Uterus (tissue), 2 donors: ENCODE results near the gene PDGFRB.

ENCODE experiments used
- POLR2A ChIP-seq, 2 donors: fragments of 450-650 bp; IDR thresholded peaks; one replicate each; pipeline ENCODE4 v1.6.1; 2016; ENCODE audit warnings: antibody characterized with exemption in 2 of 2, mild to moderate bottlenecking in 1 of 2, moderate library complexity in 1 of 2
- TF ChIP-seq, protein P1 (sequence below), 4 experiments: fragments of 200-600 bp in 2 of 4; fragments of 450-650 bp in 2 of 4; sonication (generic) in 2 of 4; IDR thresholded peaks; one replicate each; pipeline ENCODE4 v1.5.1; 2016 to 2019; ENCODE audit warnings: antibody characterized with exemption in 4 of 4, mild to moderate bottlenecking in 2 of 4, moderate library complexity in 1 of 4

DNA sequence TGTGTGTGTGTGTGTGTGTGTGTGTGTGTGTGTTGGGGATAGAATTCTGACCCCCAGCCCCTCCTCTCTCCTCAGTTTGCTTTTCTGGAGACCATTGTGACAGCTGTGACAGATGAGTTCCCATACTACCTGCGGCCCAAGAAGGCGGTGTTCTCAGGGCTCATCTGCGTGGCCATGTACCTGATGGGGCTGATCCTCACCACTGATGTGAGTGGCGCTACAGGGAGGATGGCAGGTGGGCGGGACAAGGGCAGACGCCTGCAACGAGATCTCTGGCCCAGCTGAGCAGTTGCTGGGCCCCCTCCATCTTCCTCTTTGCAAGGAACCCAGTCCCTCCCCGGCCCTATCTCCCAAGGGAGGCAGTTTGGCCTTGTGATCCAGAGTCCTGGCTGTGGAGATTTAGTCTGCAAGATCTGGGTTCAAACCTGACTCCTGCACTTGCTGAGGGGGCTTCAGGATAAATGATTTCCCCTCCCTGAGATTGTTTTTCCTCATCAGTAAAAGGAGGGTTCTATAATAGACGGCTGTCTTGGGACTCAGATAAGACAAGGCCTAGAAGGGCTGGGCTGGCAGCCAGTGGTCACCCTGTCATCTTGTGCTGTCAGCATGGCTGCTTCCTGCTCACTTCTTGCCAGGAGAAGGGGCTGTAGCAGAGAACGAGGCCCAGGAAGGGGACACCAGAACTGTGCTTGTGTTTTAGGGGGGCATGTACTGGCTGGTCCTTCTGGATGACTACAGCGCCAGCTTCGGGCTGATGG is 48.4 kb upstream of the PDGFRB start:
- TF ChIP-seq, protein P1, sequence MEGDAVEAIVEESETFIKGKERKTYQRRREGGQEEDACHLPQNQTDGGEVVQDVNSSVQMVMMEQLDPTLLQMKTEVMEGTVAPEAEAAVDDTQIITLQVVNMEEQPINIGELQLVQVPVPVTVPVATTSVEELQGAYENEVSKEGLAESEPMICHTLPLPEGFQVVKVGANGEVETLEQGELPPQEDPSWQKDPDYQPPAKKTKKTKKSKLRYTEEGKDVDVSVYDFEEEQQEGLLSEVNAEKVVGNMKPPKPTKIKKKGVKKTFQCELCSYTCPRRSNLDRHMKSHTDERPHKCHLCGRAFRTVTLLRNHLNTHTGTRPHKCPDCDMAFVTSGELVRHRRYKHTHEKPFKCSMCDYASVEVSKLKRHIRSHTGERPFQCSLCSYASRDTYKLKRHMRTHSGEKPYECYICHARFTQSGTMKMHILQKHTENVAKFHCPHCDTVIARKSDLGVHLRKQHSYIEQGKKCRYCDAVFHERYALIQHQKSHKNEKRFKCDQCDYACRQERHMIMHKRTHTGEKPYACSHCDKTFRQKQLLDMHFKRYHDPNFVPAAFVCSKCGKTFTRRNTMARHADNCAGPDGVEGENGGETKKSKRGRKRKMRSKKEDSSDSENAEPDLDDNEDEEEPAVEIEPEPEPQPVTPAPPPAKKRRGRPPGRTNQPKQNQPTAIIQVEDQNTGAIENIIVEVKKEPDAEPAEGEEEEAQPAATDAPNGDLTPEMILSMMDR (IDR thresholded peaks at IDR 0.05): no peak
- no peak for TF ChIP-seq POLR2A (IDR thresholded peaks at IDR 0.05)
